Myocyte (in vitro differentiated cells): ENCODE measurements around the gene FTCD. TPM values are rescaled to one million over a fixed set of nuclear protein-coding genes. Genes with fewer than 3 reads are reported as not detected.
"Not testable (repeated sequence)": the region's sequence is repeated elsewhere in the genome, so short reads cannot be mapped to it uniquely, and the experiment has no call there.

ENCODE experiments used
- DNase-seq: peaks from one replicate; pipeline ENCODE4 v3.0.0-alpha.2; 2012; ENCODE audit warnings: low read depth
- total RNA-seq: library from RNA; depleted of rRNA; stranded (reverse); fragments of >200 nt; gene quantifications from 2 replicates; pipeline ENCODE4 v1.2.3, GENCODE V29; 2014

Gene FTCD
- total RNA-seq, 1 donor from 2014 or later, result 0.37 TPM

GRCh38 chr21:46140352-46141003 is 14.9 kb downstream of the FTCD start:
- not testable (repeated sequence) for DNase-seq

DNA sequence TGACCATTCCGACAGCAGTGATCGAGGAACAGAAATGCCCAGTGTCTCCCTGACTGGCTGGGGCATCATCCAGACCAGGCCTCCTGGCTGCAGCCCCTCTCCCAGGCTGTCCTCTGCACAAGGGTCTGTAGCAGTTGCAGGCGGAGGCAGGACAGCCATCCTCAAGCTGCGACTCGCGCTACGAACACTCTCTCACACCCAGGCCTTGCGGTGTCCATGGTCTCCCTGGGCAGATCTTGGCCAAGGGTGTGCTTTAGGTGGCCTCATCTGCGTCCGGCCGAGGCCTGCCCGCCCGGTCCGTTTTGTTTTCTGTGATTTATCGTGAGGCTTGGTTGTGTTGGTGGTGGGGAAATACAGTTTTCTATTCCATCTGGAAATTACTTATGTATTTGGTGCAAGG is 15.7 kb downstream of the FTCD start:
- no peak for DNase-seq

DNA sequence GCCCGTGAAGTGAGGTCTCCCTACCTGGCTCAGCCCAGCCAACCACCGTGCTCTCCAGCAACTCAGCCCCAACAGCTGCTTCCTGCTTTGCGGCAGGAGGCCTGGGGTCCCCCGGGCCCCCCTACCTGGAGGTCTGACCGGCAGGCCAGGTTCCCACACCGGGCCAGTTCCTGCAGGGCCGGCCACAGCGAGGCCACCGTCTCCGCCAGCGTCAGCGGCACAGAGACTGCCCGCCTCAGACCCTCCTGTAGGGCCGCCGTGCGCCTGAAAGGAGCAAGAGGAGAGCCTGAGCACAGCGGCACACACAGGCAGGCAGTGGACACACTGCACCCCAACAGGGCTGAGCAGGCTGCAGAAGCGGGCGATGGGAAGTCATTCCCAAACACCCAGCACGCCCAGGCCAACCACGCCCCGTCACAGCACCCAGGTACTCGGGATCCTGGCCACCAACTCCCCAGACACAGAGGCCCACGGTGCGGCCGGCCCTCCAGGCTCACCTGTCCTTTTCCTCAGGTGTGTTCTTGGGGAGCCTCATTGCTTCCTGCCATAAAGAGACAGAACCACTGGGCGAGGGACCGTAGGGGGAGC is 16.9 kb downstream of the FTCD start:
- DNase-seq, result no peak

- no peak for DNase-seq
Measured at GRCh38 chr21:46137908-46138307, 17.5 kb downstream of the FTCD start.

GRCh38 chr21:46136739-46137349 is 18.5 kb downstream of the FTCD start:
- no peak for DNase-seq

GRCh38 chr21:46135782-46136395 is 19.5 kb downstream of the FTCD start:
- DNase-seq, result no peak

DNA sequence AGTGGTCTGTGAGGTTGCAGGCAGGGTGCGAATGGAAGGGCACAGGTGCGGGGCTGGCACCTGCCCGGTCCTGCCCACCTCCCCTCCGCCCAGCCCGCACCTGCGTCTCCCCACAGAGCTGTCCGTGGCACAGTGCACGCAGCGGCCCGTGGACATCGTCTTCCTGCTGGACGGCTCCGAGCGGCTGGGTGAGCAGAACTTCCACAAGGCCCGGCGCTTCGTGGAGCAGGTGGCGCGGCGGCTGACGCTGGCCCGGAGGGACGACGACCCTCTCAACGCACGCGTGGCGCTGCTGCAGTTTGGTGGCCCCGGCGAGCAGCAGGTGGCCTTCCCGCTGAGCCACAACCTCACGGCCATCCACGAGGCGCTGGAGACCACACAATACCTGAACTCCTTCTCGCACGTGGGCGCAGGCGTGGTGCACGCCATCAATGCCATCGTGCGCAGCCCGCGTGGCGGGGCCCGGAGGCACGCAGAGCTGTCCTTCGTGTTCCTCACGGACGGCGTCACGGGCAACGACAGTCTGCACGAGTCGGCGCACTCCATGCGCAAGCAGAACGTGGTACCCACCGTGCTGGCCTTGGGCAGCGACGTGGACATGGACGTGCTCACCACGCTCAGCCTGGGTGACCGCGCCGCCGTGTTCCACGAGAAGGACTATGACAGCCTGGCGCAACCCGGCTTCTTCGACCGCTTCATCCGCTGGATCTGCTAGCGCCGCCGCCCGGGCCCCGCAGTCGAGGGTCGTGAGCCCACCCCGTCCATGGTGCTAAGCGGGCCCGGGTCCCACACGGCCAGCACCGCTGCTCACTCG is 23.3 kb downstream of the FTCD start:
- no peak for DNase-seq

- no peak for DNase-seq
Measured at GRCh38 chr21:46131588-46131837, 23.9 kb downstream of the FTCD start.

GRCh38 chr21:46130831-46131587 is 24.4 kb downstream of the FTCD start:
- DNase-seq, result no peak

GRCh38 chr21:46129846-46130651 is 25.3 kb downstream of the FTCD start:
- no peak for DNase-seq

- no peak for DNase-seq
Measured at GRCh38 chr21:46128933-46129571, 26.3 kb downstream of the FTCD start.

DNA sequence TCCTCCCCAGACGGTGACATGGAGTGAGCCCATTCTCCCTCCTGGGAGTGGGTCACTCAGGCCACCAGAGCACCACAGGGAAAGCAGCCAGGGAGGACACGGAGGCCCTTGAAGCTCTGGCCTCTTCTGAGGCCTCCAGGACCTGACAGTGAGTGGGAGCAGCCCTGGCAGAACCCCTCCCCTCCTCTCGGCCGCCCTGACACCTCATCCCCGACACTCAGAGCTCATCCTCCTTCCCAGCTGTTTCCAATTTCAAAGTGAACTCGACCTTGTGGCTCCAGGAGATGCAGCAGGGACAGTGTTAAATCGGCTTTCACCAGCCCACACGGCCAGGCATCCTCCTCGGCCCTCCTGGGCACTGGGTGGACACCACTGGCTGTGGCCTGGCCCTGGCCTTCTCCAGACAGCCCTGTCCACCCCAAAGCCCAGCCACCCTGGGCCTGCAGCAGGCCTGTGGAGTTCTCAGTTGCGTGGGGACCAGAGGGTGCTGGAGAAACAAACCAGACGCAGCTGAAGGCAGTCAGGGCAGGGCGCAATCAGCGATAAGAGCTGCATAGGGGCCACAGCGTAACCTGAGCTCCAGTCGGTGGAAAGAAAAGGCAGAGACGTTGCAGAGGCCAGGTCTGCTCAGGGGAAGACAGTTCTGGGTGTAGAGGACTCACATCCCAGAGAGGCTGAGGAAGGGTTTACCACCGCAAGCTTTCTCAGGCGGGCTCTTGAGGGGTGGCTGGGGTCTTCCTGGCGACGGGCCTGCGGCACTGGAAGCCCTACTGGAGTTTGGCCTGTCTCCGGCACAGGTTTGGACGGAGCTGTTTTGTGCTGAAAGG is 27.1 kb downstream of the FTCD start:
- no peak for DNase-seq

GRCh38 chr21:46127239-46128105 is 27.9 kb downstream of the FTCD start:
- DNase-seq, result no peak

GRCh38 chr21:46126309-46127238 is 28.8 kb downstream of the FTCD start:
- DNase-seq, result no peak

- no peak for DNase-seq
Measured at GRCh38 chr21:46125846-46126301, 29.5 kb downstream of the FTCD start.
